GM23338 (cell line): ENCODE results near the gene SPACA4. TPM values are rescaled to one million over a fixed set of nuclear protein-coding genes. Genes with fewer than 3 reads are reported as not detected.
A peak's percentile ranks its signal among the peaks of the same experiment; 100 is the strongest.

Experiments used
- ATAC-seq: fragments of 200-7000 bp; cut with Tn5 transposase; 3 replicates; pipeline ENCODE4 v1.9.1; 2020
- DNase-seq: peaks from one replicate; pipeline ENCODE4 v3.0.0-alpha.2; 2015; ENCODE audit warnings: low spot score
- H2AFZ ChIP-seq: fragments of 200-600 bp; sonication (generic); 2 replicates; pipeline ENCODE4 v1.8.0; 2016; ENCODE audit warnings: antibody characterized with exemption, mild to moderate bottlenecking, moderate library complexity
- H3F3A ChIP-seq: fragments of 200-600 bp; sonication (generic); replicated peaks from 2 replicates; pipeline ENCODE4 v1.8.0; 2017; ENCODE audit warnings: antibody characterized with exemption, mixed run types, low read depth
- H3K27ac ChIP-seq: fragments of 200-600 bp; sonication (generic); 2 replicates; pipeline ENCODE4 v1.6.1; 2016; ENCODE audit warnings: low read depth
- H3K27me3 ChIP-seq: fragments of 200-600 bp; sonication (generic); 2 replicates; pipeline ENCODE4 v1.8.0; 2016; ENCODE audit warnings: mild to moderate bottlenecking, mixed run types, moderate library complexity; ENCODE audit not compliant: insufficient read depth
- H3K36me3 ChIP-seq: fragments of 200-600 bp; sonication (generic); 2 replicates; pipeline ENCODE4 v1.8.0; 2016; ENCODE audit warnings: mild to moderate bottlenecking; ENCODE audit not compliant: insufficient read depth
- H3K4me1 ChIP-seq: fragments of 200-600 bp; sonication (generic); 2 replicates; pipeline ENCODE4 v1.8.0; 2016; ENCODE audit warnings: mild to moderate bottlenecking, moderate library complexity; ENCODE audit not compliant: insufficient read depth
- H3K4me2 ChIP-seq: fragments of 200-600 bp; sonication (generic); 2 replicates; pipeline ENCODE4 v1.7.1; 2017; ENCODE audit warnings: mixed run types
- H3K4me3 ChIP-seq: fragments of 200-600 bp; sonication (generic); 2 replicates; pipeline ENCODE4 v1.6.1; 2016; ENCODE audit warnings: mixed run types
- H3K79me2 ChIP-seq: fragments of 200-600 bp; sonication (generic); replicated peaks from 2 replicates; pipeline ENCODE4 v1.8.0; 2017; ENCODE audit warnings: mild to moderate bottlenecking; ENCODE audit not compliant: insufficient read depth
- H3K9me2 ChIP-seq: fragments of 200-600 bp; sonication (generic); 2 replicates; pipeline ENCODE4 v1.8.0; 2017; ENCODE audit not compliant: insufficient read depth
- H4K20me1 ChIP-seq: fragments of 200-600 bp; sonication (generic); replicated peaks from 2 replicates; pipeline ENCODE4 v1.8.0; 2017; ENCODE audit warnings: mild to moderate bottlenecking; ENCODE audit not compliant: insufficient read depth
- H3K27ac Mint-ChIP-seq: 2 replicates; pipeline ENCODE4 v1.8.0; 2020; ENCODE audit warnings: inconsistent platforms, mild to moderate bottlenecking, moderate library complexity, mixed read lengths
- H3K27me3 Mint-ChIP-seq: 3 replicates; pipeline ENCODE4 v1.8.0; 2022; ENCODE audit warnings: low read depth, mild to moderate bottlenecking, moderate library complexity, mixed read lengths, inconsistent platforms; ENCODE audit not compliant: insufficient read depth, poor library complexity
- H3K36me3 Mint-ChIP-seq: 3 replicates; pipeline ENCODE4 v1.8.0; 2021; ENCODE audit warnings: low read depth, mild to moderate bottlenecking, inconsistent platforms, moderate library complexity, mixed read lengths
- H3K4me1 Mint-ChIP-seq: 3 replicates; pipeline ENCODE4 v1.8.0; 2020; ENCODE audit warnings: mild to moderate bottlenecking, inconsistent platforms, mixed read lengths
- H3K4me3 Mint-ChIP-seq: 3 replicates; pipeline ENCODE4 v1.8.0; 2021; ENCODE audit warnings: moderate library complexity, mild to moderate bottlenecking, inconsistent platforms, mixed read lengths
- H3K9me3 Mint-ChIP-seq: 3 replicates; pipeline ENCODE4 v1.8.0; 2020; ENCODE audit warnings: moderate library complexity, mild to moderate bottlenecking, inconsistent platforms, mixed read lengths
- CREB1 ChIP-seq: fragments of 250-450 bp; sonication (Bioruptor Pico); IDR thresholded peaks from 2 replicates; pipeline ENCODE4 v1.5.0; 2020; ENCODE audit warnings: low read depth, mild to moderate bottlenecking, moderate library complexity
- EZH2 ChIP-seq: fragments of 200-600 bp; sonication (generic); IDR thresholded peaks from one replicate; pipeline ENCODE4 v1.8.0; 2017; ENCODE audit warnings: antibody characterized with exemption, mild to moderate bottlenecking, low read depth; ENCODE audit not compliant: unreplicated experiment
- NANOG ChIP-seq: IDR thresholded peaks from 2 replicates; pipeline ENCODE4 v1.6.1; 2016; ENCODE audit warnings: antibody characterized with exemption, borderline replicate concordance
- POLR2AphosphoS5 ChIP-seq: IDR thresholded peaks from 2 replicates; pipeline ENCODE4 v1.6.1; 2016; ENCODE audit warnings: antibody characterized with exemption, low read depth
- STAT1 ChIP-seq: IDR thresholded peaks from one replicate; pipeline ENCODE4 v1.6.1; 2016; ENCODE audit warnings: antibody characterized with exemption; ENCODE audit not compliant: unreplicated experiment
- ZNF114 ChIP-seq: fragments of 250-450 bp; sonication (Bioruptor Pico); IDR thresholded peaks from 2 replicates; pipeline ENCODE4 v1.5.0; 2020; ENCODE audit warnings: mild to moderate bottlenecking, moderate library complexity
- ZNF331 ChIP-seq: fragments of 250-450 bp; sonication (Bioruptor Pico); IDR thresholded peaks from 2 replicates; pipeline ENCODE4 v1.5.0; 2020; ENCODE audit warnings: low read depth, mild to moderate bottlenecking, moderate library complexity
- polyA plus RNA-seq: library from polyadenylated mRNA; unstranded; fragments of >200 nt; fragmentation: Nextera tagmentation; extraction: Ambion mirVana; gene quantifications from 2 replicates; pipeline ENCODE4 v1.2.1, GENCODE V29; 2016
- total RNA-seq: library from RNA; depleted of rRNA; stranded (reverse); fragments of >200 nt; shearing (Covaris generic); gene quantifications from 2 replicates; pipeline ENCODE4 v1.2.3, GENCODE V29; 2014
- TF ChIP-seq, protein P1 (sequence below): fragments of 250-450 bp; sonication (Bioruptor Pico); IDR thresholded peaks from 2 replicates; pipeline ENCODE4 v1.5.0; 2020; ENCODE audit warnings: mild to moderate bottlenecking, moderate library complexity
- TF ChIP-seq, protein P2 (sequence below): IDR thresholded peaks from 2 replicates; pipeline ENCODE4 v1.6.1; 2016; ENCODE audit warnings: antibody characterized with exemption
- TF ChIP-seq, protein P3 (sequence below): IDR thresholded peaks from one replicate; pipeline ENCODE4 v1.6.1; 2018; ENCODE audit warnings: antibody characterized with exemption; ENCODE audit not compliant: unreplicated experiment
- TF ChIP-seq, protein P4 (sequence below), 2 experiments: fragments of 200-600 bp in 1 of 2; sonication (generic) in 1 of 2; conservative IDR thresholded peaks; 2 replicates each; pipeline versions ENCODE4 v1.5.1 to v1.6.1; 2016 to 2017; ENCODE audit warnings: antibody characterized with exemption in 2 of 2, low read depth in 2 of 2, mild to moderate bottlenecking in 2 of 2, moderate library complexity in 1 of 2

SPACA4 gene
- total and polyA plus RNA-seq, 2 experiments from 2014 or later: not detected

DNA sequence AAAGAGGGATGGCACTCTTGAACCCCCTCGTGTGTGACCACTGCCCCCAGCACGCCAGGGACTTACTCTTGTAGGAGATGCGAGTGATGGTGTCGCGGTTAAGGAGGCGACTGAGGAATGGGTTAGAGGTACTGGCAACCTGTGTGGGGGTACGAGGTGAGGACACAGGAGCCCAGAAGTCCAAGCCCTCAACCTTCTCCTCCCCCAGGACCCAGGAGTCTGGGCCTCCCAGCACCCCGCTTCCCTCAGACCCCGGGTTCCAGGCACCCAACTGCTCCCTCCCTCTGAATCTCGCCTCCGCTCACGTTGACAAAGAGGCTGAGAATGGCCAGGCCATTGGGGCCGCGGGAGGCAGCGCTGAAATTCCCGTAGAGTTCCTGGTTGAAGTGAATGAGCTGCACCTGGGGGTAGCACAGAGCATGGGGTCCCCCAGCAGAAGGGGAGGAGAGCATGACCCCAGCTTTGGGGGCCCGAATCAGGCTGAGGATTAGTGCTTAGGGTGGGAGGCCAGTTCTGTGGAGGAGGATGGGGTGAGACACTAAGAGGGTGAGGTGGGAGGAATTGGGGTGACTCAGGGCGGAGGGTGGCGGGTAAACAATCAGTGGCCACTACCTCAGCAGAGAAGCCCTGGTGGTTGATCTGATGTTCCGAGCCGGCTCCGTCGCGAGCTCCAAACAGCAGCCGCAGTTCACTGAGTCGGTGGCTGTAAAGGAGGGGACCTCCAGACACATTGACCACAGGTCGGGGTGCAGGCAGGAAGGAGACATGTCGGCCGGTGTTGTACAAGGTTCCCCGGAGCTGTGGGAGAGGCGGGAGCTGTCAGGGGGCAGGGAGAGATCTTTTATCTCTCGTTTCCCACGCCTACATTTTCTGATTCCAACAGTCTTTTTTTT lies 33.2 kb downstream of the SPACA4 start:
- DNase-seq (peak; percentile 63), ATAC-seq (no peak)
- H3K36me3 Mint-ChIP-seq: peaks cover 36% of the 10 kb centered on the region
- peak overlapping the region; percentile 92 for H3K27ac Mint-ChIP-seq
- H3K4me2 ChIP-seq: peak overlapping the region; percentile 83
- peak overlapping the region; percentile 56; the same call in 1 of the 2 replicates for H2AFZ ChIP-seq
- no peaks in the 10 kb centered on the region for H3K9me3 Mint-ChIP-seq
- H3K27me3 Mint-ChIP-seq: peaks cover 18% of the 10 kb centered on the region
- H4K20me1 ChIP-seq: no peaks in the 10 kb centered on the region
- peaks cover 30% of the 10 kb centered on the region for H3K4me1 ChIP-seq
- H3K4me3 ChIP-seq: peak overlapping the region; percentile 75
- H3K9me2 ChIP-seq: no peaks in the 10 kb centered on the region
- H3K27ac ChIP-seq: no peak overlapping the region
- peak overlapping the region; percentile 81; the same call in 1 of the 3 replicates for H3K4me3 Mint-ChIP-seq
- no peaks in the 10 kb centered on the region for H3K79me2 ChIP-seq
- peaks cover 27% of the 10 kb centered on the region for H3F3A ChIP-seq
- no peaks in the 10 kb centered on the region for H3K36me3 ChIP-seq
- H3K27me3 ChIP-seq: peaks cover 21% of the 10 kb centered on the region
- peaks cover 31% of the 10 kb centered on the region for H3K4me1 Mint-ChIP-seq
- TF ChIP-seq ZNF331 (no peak), EZH2 (no peak), POLR2AphosphoS5 (no peak), CREB1 (no peak), STAT1 (no peak), NANOG (no peak), ZNF114 (no peak)
- TF ChIP-seq, protein P1, sequence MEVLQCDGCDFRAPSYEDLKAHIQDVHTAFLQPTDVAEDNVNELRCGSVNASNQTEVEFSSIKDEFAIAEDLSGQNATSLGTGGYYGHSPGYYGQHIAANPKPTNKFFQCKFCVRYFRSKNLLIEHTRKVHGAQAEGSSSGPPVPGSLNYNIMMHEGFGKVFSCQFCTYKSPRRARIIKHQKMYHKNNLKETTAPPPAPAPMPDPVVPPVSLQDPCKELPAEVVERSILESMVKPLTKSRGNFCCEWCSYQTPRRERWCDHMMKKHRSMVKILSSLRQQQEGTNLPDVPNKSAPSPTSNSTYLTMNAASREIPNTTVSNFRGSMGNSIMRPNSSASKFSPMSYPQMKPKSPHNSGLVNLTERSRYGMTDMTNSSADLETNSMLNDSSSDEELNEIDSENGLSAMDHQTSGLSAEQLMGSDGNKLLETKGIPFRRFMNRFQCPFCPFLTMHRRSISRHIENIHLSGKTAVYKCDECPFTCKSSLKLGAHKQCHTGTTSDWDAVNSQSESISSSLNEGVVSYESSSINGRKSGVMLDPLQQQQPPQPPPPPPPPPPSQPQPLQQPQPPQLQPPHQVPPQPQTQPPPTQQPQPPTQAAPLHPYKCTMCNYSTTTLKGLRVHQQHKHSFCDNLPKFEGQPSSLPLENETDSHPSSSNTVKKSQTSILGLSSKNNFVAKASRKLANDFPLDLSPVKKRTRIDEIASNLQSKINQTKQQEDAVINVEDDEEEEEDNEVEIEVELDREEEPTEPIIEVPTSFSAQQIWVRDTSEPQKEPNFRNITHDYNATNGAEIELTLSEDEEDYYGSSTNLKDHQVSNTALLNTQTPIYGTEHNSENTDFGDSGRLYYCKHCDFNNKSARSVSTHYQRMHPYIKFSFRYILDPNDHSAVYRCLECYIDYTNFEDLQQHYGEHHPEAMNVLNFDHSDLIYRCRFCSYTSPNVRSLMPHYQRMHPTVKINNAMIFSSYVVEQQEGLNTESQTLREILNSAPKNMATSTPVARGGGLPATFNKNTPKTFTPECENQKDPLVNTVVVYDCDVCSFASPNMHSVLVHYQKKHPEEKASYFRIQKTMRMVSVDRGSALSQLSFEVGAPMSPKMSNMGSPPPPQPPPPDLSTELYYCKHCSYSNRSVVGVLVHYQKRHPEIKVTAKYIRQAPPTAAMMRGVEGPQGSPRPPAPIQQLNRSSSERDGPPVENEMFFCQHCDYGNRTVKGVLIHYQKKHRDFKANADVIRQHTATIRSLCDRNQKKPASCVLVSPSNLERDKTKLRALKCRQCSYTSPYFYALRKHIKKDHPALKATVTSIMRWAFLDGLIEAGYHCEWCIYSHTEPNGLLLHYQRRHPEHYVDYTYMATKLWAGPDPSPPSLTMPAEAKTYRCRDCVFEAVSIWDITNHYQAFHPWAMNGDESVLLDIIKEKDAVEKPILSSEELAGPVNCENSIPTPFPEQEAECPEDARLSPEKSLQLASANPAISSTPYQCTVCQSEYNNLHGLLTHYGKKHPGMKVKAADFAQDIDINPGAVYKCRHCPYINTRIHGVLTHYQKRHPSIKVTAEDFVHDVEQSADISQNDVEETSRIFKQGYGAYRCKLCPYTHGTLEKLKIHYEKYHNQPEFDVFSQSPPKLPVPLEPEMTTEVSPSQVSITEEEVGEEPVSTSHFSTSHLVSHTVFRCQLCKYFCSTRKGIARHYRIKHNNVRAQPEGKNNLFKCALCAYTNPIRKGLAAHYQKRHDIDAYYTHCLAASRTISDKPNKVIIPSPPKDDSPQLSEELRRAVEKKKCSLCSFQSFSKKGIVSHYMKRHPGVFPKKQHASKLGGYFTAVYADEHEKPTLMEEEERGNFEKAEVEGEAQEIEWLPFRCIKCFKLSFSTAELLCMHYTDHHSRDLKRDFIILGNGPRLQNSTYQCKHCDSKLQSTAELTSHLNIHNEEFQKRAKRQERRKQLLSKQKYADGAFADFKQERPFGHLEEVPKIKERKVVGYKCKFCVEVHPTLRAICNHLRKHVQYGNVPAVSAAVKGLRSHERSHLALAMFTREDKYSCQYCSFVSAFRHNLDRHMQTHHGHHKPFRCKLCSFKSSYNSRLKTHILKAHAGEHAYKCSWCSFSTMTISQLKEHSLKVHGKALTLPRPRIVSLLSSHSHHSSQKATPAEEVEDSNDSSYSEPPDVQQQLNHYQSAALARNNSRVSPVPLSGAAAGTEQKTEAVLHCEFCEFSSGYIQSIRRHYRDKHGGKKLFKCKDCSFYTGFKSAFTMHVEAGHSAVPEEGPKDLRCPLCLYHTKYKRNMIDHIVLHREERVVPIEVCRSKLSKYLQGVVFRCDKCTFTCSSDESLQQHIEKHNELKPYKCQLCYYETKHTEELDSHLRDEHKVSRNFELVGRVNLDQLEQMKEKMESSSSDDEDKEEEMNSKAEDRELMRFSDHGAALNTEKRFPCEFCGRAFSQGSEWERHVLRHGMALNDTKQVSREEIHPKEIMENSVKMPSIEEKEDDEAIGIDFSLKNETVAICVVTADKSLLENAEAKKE (CRISPR knock-in tag): no peak
- TF ChIP-seq, protein P2, sequence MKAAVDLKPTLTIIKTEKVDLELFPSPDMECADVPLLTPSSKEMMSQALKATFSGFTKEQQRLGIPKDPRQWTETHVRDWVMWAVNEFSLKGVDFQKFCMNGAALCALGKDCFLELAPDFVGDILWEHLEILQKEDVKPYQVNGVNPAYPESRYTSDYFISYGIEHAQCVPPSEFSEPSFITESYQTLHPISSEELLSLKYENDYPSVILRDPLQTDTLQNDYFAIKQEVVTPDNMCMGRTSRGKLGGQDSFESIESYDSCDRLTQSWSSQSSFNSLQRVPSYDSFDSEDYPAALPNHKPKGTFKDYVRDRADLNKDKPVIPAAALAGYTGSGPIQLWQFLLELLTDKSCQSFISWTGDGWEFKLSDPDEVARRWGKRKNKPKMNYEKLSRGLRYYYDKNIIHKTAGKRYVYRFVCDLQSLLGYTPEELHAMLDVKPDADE: no peak
- TF ChIP-seq, protein P3, sequence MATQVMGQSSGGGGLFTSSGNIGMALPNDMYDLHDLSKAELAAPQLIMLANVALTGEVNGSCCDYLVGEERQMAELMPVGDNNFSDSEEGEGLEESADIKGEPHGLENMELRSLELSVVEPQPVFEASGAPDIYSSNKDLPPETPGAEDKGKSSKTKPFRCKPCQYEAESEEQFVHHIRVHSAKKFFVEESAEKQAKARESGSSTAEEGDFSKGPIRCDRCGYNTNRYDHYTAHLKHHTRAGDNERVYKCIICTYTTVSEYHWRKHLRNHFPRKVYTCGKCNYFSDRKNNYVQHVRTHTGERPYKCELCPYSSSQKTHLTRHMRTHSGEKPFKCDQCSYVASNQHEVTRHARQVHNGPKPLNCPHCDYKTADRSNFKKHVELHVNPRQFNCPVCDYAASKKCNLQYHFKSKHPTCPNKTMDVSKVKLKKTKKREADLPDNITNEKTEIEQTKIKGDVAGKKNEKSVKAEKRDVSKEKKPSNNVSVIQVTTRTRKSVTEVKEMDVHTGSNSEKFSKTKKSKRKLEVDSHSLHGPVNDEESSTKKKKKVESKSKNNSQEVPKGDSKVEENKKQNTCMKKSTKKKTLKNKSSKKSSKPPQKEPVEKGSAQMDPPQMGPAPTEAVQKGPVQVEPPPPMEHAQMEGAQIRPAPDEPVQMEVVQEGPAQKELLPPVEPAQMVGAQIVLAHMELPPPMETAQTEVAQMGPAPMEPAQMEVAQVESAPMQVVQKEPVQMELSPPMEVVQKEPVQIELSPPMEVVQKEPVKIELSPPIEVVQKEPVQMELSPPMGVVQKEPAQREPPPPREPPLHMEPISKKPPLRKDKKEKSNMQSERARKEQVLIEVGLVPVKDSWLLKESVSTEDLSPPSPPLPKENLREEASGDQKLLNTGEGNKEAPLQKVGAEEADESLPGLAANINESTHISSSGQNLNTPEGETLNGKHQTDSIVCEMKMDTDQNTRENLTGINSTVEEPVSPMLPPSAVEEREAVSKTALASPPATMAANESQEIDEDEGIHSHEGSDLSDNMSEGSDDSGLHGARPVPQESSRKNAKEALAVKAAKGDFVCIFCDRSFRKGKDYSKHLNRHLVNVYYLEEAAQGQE: no peak
- TF ChIP-seq, protein P4, sequence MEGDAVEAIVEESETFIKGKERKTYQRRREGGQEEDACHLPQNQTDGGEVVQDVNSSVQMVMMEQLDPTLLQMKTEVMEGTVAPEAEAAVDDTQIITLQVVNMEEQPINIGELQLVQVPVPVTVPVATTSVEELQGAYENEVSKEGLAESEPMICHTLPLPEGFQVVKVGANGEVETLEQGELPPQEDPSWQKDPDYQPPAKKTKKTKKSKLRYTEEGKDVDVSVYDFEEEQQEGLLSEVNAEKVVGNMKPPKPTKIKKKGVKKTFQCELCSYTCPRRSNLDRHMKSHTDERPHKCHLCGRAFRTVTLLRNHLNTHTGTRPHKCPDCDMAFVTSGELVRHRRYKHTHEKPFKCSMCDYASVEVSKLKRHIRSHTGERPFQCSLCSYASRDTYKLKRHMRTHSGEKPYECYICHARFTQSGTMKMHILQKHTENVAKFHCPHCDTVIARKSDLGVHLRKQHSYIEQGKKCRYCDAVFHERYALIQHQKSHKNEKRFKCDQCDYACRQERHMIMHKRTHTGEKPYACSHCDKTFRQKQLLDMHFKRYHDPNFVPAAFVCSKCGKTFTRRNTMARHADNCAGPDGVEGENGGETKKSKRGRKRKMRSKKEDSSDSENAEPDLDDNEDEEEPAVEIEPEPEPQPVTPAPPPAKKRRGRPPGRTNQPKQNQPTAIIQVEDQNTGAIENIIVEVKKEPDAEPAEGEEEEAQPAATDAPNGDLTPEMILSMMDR (conservative IDR thresholded peaks at IDR 0.05; ENCODE audit: low read depth in 2 of 2): no peak
